Measurements from ENCODE around the gene NTRK2. TPM values are rescaled to one million over a fixed set of nuclear protein-coding genes. Genes with fewer than 3 reads are reported as not detected.

NTRK2 gene
- total RNA-seq, 1 donor from 2014 or later: 0.02 TPM

DNA sequence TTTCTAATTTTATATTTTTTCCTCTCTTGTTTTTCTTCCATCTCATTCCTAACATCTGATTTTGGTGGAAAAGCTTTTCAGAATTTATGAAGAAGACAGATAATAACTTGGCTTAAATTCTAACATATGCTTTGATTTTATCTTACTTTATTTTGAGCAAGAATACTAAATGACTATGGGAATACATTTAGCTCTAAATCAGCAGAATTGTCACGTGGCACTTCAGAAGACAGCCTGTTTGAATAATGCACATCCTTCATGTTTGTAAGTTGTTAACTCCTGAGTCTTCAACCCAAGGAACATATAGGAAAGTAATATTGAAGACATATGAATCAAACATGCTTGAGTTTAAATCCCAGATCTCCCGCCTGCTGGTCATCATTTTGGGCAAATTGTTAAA is 90.3 kb downstream of the NTRK2 start:
- no peak overlapping the region for H3K27ac ChIP-seq
- Mint-ChIP-seq H3K4me3 (no peak overlapping the region), H3K27me3 (ENCODE audit: insufficient read depth, low read depth) (no peaks in the 10 kb centered on the region), H3K9me3 (peaks cover 8% of the 10 kb centered on the region), H3K36me3 (no peaks in the 10 kb centered on the region), H3K4me1 (no peaks in the 10 kb centered on the region), H3K27ac (no peak overlapping the region)
- H3K27me3 ChIP-seq: no peaks in the 10 kb centered on the region
- H3K4me3 ChIP-seq: no peak overlapping the region
- no peaks in the 10 kb centered on the region for H3K36me3 ChIP-seq
- no peak for DNase-seq (ENCODE audit: low spot score)
- no peak overlapping the region for H3K4me2 ChIP-seq
- no peaks in the 10 kb centered on the region for H3F3A ChIP-seq (ENCODE audit: low read depth)
- H2AFZ ChIP-seq (replicated peaks): no peak overlapping the region
- no peaks in the 10 kb centered on the region for H4K20me1 ChIP-seq (ENCODE audit: low read depth)
- no peaks in the 10 kb centered on the region for H3K9me3 ChIP-seq (ENCODE audit: low read depth)
- no peak overlapping the region for H3K9ac ChIP-seq
- no peaks in the 10 kb centered on the region for H3K79me2 ChIP-seq (ENCODE audit: low read depth)
- H3K4me1 ChIP-seq: no peaks in the 10 kb centered on the region
- no peak for TF ChIP-seq EZH2 (IDR thresholded peaks at IDR 0.05)

DNA sequence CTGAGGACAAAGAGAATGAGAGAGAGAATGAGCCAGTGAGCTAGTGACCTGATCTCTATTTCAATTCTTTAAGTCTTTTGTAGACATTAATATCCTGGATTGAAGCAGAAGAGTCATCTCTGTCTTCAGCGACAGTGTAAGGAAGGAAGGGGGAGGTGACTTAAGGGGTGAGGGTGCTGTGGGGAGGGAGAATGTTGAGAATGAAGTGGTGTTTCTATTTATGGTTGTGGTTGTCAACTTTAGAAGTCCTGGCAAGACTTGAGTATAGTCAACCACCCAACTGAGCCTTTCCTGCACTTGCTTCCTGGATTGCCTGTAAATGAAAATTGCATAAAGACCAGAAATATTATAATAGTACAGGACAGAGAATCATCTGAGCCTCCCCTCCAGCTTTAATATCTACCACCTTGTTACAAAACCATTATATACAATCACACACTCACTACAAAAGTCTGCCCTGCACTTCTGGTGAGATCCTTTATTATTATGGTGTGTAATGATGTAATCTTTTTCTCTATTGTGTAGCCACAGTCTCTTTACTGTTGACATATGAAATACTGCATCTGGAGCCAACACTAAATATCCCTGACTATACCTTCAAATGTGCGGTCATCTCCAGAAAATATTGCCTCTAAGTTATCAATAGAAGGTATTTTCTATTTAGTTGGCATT is 91.7 kb downstream of the NTRK2 start:
- peaks cover 8% of the 10 kb centered on the region for H3K9me3 Mint-ChIP-seq
- Histone ChIP-seq H3F3A (ENCODE audit: low read depth) (no peaks in the 10 kb centered on the region), H3K36me3 (no peaks in the 10 kb centered on the region), H3K27me3 (no peaks in the 10 kb centered on the region), H3K27ac (no peak overlapping the region), H3K4me1 (no peaks in the 10 kb centered on the region), H3K4me2 (no peak overlapping the region), H3K9me3 (ENCODE audit: low read depth) (no peaks in the 10 kb centered on the region), H4K20me1 (ENCODE audit: low read depth) (no peaks in the 10 kb centered on the region), H2AFZ (replicated peaks) (no peak overlapping the region), H3K4me3 (no peak overlapping the region), H3K9ac (no peak overlapping the region), H3K79me2 (ENCODE audit: low read depth) (no peaks in the 10 kb centered on the region)
- H3K36me3 Mint-ChIP-seq: no peaks in the 10 kb centered on the region
- TF ChIP-seq, protein P1, sequence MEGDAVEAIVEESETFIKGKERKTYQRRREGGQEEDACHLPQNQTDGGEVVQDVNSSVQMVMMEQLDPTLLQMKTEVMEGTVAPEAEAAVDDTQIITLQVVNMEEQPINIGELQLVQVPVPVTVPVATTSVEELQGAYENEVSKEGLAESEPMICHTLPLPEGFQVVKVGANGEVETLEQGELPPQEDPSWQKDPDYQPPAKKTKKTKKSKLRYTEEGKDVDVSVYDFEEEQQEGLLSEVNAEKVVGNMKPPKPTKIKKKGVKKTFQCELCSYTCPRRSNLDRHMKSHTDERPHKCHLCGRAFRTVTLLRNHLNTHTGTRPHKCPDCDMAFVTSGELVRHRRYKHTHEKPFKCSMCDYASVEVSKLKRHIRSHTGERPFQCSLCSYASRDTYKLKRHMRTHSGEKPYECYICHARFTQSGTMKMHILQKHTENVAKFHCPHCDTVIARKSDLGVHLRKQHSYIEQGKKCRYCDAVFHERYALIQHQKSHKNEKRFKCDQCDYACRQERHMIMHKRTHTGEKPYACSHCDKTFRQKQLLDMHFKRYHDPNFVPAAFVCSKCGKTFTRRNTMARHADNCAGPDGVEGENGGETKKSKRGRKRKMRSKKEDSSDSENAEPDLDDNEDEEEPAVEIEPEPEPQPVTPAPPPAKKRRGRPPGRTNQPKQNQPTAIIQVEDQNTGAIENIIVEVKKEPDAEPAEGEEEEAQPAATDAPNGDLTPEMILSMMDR (IDR thresholded peaks at IDR 0.05): no peak
- TF ChIP-seq EZH2phosphoT487 (IDR thresholded peaks at IDR 0.05): no peak
- no peak for TF ChIP-seq EZH2 (IDR thresholded peaks at IDR 0.05)
- no peak for DNase-seq (ENCODE audit: low spot score)
- no peaks in the 10 kb centered on the region for H3K4me1 Mint-ChIP-seq
- no peaks in the 10 kb centered on the region for H3K27me3 Mint-ChIP-seq (ENCODE audit: insufficient read depth, low read depth)
- H3K27ac Mint-ChIP-seq: no peak overlapping the region
- no peak overlapping the region for H3K4me3 Mint-ChIP-seq

DNA sequence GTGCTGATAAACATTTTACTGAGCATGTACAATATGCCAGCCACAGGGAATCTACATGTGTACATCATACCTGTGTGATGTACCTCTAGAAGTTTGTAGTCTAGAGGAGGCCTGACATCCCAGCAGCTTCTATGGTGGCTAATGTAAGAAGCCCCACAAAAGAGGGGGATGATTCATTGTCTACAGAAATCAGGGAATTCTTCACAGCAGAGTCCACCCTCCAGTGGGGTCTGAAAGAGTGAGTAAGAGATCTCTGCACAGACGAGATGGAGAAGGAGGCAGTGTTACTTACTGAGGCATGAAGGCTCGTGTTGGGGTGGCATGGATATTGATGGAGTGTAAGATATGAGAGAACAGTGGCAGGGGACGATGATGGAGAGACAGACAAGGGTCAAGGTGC is 103.0 kb downstream of the NTRK2 start:
- no peaks in the 10 kb centered on the region for H3K27me3 Mint-ChIP-seq (ENCODE audit: insufficient read depth, low read depth)
- DNase-seq (ENCODE audit: low spot score): no peak
- no peak overlapping the region for H3K27ac Mint-ChIP-seq
- TF ChIP-seq, protein P1 (IDR thresholded peaks at IDR 0.05): no peak
- no peak for TF ChIP-seq EZH2 (IDR thresholded peaks at IDR 0.05)
- no peak for TF ChIP-seq EZH2phosphoT487 (IDR thresholded peaks at IDR 0.05)
- no peak overlapping the region for H3K4me3 Mint-ChIP-seq
- no peaks in the 10 kb centered on the region for H3K9me3 Mint-ChIP-seq
- H3K36me3 Mint-ChIP-seq: no peaks in the 10 kb centered on the region
- Histone ChIP-seq H3K27ac (no peak overlapping the region), H3K79me2 (ENCODE audit: low read depth) (no peaks in the 10 kb centered on the region), H3K4me1 (peaks cover 3% of the 10 kb centered on the region), H3K36me3 (no peaks in the 10 kb centered on the region), H3K4me3 (no peak overlapping the region), H2AFZ (replicated peaks) (no peak overlapping the region), H3K9me3 (ENCODE audit: low read depth) (no peaks in the 10 kb centered on the region), H4K20me1 (ENCODE audit: low read depth) (no peaks in the 10 kb centered on the region), H3K4me2 (no peak overlapping the region), H3F3A (ENCODE audit: low read depth) (no peaks in the 10 kb centered on the region), H3K27me3 (no peaks in the 10 kb centered on the region), H3K9ac (no peak overlapping the region)
- peaks cover 4% of the 10 kb centered on the region for H3K4me1 Mint-ChIP-seq

DNA sequence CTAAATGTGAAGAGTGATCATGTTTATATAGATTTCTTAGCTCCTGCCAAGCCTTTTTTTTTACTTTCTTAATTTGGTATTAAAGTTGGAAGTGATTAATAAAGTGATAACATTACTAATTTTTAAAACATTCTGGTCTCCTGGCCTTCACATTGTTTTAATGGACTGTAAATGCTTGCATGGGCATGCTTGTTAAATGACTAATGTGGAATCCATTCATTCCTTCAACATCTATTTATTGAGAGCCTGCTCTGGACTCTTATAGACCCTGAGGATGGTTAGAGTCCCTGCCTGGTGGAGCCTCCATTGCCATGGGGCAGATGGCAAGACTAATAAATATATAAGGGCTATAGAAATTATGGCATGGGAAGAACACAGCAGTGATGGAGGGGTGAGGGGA is 103.5 kb downstream of the NTRK2 start:
- Mint-ChIP-seq H3K9me3 (no peaks in the 10 kb centered on the region), H3K27ac (no peak overlapping the region), H3K4me1 (peaks cover 4% of the 10 kb centered on the region), H3K4me3 (no peak overlapping the region), H3K36me3 (no peaks in the 10 kb centered on the region), H3K27me3 (ENCODE audit: insufficient read depth, low read depth) (no peaks in the 10 kb centered on the region)
- H3K9me3 ChIP-seq (ENCODE audit: low read depth): no peaks in the 10 kb centered on the region
- peaks cover 2% of the 10 kb centered on the region for H3K4me1 ChIP-seq
- no peak overlapping the region for H3K27ac ChIP-seq
- H3K4me3 ChIP-seq: no peak overlapping the region
- TF ChIP-seq EZH2 (IDR thresholded peaks at IDR 0.05) (no peak), EZH2phosphoT487 (IDR thresholded peaks at IDR 0.05) (no peak)
- TF ChIP-seq, protein P1 (IDR thresholded peaks at IDR 0.05): no peak
- no peak overlapping the region for H3K9ac ChIP-seq
- H3K79me2 ChIP-seq (ENCODE audit: low read depth): no peaks in the 10 kb centered on the region
- DNase-seq (ENCODE audit: low spot score): no peak
- no peak overlapping the region for H3K4me2 ChIP-seq
- H4K20me1 ChIP-seq (ENCODE audit: low read depth): no peaks in the 10 kb centered on the region
- no peak overlapping the region for H2AFZ ChIP-seq (replicated peaks)
- no peaks in the 10 kb centered on the region for H3F3A ChIP-seq (ENCODE audit: low read depth)
- H3K36me3 ChIP-seq: no peaks in the 10 kb centered on the region
- H3K27me3 ChIP-seq: no peaks in the 10 kb centered on the region

All from neural progenitor cell (in vitro differentiated cells).